Stimulated activated CD4-positive, alpha-beta T cell treated with anti-CD3 and anti-CD28 coated beads, Interleukin-15, amount 100 ng/mL, for 24 hours (primary cell): Measurements from ENCODE around the gene WNK2.

Experiments used
- DNase-seq: peaks from one replicate; pipeline ENCODE4 v3.0.0-alpha.2; 2020

WNK2 gene

GRCh38 chr9:93183663-93184431 is at the start of gene WNK2:
Gene WNK2 (plus strand): TSS chr9:93184139. CDS start chr9:93184930, 791 bp downstream.
- DNase-seq, result peak; percentile 57

DNA sequence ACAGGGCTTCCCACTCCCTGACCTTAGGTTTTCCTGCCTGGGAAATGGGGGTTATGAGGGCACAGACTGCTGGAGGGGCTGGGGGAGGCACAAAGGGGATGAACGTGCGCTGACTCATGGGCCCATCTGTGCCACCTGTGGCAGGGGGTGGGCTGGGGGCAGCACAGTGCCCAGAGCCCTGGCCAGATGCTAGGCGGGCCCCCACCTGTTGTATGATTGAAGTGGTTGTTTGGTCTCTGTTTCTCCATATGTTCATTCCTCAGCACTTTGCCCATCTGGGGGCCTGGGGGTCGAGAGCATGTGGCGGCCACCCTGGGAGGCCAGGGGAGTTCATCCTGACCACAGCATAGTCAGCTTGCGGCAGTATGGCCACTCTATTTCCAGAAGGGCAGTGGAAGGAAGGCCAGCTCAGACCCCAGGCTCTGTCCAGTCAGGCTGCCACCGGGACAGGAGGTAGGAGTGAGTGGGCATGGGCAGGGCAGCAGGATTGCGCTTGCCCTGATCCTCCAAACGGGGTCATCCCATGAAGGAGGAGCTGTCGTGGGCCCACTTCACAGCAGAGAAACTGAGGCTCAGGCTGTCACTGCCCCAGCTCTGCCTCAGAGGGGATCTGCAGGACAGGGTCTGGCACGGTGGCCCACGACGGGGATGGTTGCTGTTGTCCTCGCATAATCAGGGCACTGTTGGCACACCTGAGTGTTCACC is 49.0 kb upstream of the WNK2 start:
- DNase-seq, result no peak

DNA sequence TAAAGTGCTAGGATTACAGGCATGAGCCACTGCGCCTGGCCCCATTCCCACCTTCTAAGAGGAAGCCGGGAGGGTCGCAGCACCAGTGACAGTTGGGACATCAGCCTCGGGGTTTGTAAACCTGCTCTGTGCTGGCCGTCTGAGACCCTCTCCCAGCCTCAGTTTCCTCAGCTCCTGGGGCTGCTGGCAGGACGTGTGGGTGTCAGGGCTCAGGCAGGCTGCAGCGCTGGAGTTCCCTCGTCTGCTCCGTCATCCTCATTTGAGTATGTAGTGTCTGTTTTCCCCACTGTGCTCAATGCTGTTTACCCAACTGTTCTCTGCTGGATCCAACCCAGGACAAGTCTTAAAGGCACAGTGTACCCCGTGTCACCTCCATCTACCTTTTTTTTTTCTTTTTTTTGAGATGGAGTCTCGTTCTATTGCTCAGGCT is 47.9 kb upstream of the WNK2 start:
- DNase-seq, result no peak

DNA sequence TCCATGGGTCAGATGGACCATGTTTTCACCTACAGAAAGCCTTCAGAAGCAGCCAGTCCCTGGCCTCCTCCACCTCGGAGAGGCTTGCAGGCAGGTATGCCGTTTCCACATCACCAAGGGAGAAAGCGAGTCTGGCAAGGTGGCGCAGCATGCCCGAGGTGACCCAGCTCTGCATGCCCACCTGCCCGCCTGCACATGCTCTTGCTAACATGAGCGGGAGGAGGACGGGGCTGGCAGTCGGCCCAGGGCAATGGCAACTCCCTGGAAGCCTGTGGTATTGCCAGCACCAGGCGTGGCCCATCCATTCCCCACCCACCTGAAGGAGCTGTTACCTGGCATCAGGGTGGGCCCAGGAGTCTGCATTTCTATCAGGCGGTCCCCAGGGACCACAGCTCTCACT is 46.6 kb upstream of the WNK2 start:
- no peak for DNase-seq

DNA sequence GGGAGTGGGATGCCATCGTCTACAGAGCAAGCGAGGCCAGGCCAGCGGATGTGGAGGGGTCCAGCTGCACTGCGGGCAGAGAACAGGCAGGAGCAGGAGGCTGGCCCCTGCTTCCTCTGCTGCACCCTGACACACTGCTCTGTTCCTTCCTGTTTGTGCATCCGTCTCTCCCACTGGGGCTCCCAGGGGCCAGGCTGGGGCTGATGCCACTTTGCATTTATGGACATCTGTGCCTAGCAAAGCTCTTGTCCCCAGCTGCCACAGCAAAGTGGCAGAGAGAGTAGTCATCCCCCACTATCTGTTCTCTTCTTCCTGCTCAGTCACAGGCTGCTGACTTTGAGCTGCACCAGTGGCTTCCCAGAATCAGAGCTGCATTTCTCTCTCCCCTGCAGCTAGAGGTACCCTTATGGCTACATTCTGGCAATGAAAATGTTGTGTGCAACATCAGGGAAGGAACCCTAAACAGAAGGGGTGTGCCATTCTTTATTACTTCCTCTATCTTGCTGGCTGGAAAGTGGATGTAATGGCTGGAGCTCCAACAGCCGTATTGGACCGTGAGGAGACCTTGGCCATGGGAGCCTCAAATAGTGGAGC is 45.7 kb upstream of the WNK2 start:
- no peak for DNase-seq

DNA sequence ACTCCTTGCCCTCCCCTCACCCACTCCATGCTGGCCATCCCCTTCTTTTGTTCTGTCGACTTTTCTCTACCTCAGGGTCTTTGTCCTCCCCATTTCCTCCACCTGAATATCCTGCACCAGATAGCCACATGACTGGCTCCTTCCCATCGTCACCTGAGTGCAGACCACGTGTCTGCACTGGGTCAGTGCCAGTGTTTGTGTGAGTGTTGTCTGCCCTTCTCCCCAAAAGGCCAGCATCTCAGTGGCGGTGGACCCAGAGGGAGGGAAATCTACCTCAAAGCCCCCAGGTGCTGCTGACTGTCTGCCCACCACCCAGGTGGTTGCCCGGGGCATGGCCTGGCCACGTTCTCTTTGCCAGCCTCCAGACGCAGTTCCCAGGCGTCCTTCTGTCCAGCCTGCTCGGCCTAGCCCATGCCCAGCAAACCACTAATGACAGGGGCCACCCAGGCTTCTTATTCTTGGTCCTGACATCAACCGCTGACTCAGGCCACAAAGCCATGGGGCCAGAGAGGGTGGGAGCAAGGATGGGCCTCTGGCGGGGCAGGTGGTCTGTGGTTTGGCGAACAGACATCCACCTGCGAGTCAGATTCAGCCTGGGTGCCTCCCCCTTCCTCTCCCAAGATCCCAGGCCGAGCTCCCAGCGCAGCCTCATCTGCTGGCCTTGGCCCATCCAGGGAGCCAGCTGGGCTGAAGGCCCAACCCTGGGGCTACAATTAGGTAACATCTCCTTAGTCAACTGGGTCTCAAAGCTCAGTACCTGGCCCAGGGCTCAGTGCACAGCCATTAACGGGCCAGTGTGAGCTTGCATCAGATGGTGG is 44.4 kb upstream of the WNK2 start:
- no peak for DNase-seq

DNA sequence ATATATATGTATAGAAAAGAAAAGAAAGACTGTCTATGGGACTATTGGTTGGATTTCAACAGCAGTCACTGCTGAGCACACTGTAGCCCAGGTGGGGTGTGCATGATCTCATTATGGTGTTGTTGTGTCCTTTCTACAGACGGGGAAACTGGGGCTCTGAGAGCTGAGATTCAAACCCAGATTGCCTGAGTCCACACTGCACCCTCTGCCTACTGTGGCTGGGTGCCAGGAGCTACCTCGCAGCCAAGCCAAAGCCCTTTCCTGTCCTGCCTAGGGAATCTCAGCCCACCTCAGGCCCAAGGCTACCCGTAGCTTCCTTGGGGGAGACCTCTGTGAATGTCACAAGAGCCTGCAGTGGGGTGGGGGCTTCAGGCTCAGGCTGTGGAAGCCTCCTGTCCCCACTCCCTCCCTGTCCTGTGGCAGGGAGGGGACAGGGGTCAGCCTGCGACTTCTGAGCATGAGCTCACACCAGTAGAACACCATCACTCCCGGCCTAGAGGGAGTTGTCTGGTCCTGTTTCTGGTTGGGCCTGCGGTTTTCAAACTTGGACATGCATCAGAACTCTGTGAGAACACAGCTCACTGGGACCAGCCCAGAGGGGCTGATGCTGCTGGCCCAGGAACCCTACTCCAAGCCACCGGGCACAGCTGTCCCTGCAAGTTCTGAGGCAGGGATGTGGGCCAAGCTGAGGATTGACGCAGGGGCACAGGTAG is 42.0 kb upstream of the WNK2 start:
- no peak for DNase-seq

GRCh38 chr9:93143830-93144530 is 40.0 kb upstream of the WNK2 start:
- DNase-seq, result peak; percentile 44

DNA sequence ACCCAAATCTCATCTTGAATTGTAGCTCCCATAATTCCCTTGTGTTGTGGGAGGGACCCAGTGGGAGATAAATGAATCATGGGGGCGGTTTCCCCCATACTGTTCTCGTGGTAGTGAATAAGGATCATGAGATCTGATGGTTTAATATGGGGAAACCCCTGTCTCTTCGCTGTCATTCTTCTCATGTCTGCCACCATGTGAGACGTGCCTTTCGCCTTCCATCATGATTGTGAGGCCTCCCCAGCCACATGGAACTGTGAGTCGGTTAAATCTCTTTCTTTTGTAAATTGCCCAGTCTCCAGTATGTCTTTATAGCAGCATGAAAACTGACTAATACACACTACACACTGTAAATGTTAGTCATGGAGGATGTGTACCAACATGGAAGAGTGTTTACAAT is 37.2 kb upstream of the WNK2 start:
- DNase-seq, result peak; percentile 67

DNA sequence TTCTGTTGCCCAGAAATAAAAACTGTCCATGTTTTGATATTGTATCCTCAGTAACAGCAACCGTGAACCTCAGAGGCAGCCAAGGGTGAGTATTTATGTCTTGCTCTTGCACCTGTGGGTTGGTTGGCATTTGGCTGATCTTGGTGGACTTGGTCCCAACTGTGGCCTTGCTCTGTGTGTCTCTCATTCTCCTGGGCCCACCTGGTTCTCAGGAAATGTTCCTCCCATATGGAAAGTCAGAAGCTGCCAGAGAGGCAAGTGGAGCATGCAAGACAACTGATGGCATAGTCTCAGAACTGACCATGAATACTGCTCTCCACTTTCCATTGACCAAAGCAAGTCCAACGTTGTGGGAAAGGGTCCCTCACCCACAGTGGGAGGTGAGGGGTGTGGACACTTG is 36.3 kb upstream of the WNK2 start:
- DNase-seq, result no peak

- no peak for DNase-seq
Observed at GRCh38 chr9:93148721-93149120, 35.2 kb upstream of the WNK2 start.

DNA sequence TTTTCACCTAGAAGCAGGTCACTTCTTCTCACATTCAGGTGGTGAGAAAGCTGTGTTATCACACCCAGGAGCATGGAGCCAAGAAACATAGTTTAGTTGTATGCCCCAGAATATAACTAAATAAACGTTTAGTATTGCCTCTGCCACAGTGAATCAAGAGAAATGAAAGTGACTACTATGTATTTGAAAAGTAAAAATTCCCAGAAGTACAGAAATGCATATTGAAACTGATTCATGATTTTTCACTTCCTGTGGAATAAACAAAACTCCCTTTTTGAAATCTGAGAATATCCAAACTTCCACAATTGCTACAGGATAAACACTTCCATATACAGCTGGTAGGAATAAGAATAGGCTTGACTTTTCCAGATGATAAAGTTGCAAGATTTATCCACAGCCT is 34.6 kb upstream of the WNK2 start:
- no peak for DNase-seq

DNA sequence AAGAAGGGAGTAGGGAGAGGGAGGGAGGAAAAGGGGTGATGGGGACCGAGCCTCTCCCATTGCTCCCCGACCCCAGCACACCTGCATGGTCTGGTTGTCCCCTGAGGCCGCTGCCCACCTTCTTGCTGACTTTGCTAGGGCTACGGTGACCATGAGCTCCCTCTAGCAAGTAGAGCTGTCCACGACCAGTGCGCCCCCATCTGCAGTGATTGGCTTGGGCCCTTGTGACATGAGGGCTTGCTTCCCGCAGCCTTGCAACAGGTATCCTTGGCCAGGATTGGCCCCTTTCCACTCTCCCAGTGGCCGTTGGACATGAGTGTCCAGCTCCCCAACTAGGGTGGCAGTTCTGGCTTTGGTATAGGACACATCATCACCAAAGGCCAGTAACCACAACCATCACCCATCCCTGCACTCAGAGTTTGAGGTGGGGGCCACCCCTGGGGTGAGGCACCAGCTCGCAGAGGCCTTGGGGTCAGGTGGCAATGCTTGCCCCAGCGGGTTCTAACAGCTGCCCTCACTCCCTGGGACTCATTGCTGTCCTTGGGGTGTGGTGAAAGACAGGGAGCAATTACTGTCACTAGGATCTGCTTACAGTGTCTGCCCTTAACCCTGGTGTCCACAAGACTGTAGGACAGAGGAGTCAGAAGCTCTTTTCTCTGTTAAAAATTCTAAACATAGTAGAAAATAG is 32.7 kb upstream of the WNK2 start:
- no peak for DNase-seq

GRCh38 chr9:93154293-93154903 is 29.5 kb upstream of the WNK2 start:
- peak; percentile 56 for DNase-seq

DNA sequence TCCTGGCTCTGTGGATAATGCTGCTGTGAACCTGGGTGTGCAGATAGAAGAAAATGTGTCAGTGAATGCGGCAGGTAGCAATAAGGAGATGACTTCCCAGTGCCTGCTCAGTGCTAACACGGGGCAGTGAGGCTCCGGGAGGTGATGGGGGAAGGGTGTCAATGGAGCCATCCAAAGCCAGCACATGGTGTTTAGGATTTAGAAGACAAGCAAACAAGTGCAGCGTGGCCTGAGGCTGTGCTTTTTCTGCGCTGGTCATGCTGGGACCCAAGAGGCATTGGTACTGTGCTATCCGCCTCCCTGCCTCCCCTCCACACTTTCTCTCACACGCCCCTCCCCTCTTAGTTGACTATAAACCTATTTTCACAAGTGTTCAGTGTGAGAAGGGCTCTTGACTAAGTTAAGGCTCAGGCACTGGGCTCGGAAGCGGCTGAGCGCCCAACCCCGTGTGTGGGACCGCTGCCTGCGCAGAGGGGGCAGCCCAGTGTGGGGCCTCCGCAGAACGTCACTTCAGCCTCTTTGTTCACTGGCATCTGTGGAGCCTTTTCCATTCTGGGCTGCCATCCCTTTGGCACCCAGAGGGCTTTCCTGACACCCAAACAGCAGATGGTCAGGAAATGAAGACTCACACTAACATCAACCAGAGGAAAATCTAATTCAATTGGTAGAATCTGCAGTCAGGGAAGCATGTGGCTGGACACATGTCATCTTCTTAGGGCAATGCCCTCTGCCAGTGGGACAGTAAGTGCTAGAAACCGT is 28.0 kb upstream of the WNK2 start:
- DNase-seq, result no peak

GRCh38 chr9:93156475-93157008 is 27.4 kb upstream of the WNK2 start:
- peak; percentile 65 for DNase-seq

DNA sequence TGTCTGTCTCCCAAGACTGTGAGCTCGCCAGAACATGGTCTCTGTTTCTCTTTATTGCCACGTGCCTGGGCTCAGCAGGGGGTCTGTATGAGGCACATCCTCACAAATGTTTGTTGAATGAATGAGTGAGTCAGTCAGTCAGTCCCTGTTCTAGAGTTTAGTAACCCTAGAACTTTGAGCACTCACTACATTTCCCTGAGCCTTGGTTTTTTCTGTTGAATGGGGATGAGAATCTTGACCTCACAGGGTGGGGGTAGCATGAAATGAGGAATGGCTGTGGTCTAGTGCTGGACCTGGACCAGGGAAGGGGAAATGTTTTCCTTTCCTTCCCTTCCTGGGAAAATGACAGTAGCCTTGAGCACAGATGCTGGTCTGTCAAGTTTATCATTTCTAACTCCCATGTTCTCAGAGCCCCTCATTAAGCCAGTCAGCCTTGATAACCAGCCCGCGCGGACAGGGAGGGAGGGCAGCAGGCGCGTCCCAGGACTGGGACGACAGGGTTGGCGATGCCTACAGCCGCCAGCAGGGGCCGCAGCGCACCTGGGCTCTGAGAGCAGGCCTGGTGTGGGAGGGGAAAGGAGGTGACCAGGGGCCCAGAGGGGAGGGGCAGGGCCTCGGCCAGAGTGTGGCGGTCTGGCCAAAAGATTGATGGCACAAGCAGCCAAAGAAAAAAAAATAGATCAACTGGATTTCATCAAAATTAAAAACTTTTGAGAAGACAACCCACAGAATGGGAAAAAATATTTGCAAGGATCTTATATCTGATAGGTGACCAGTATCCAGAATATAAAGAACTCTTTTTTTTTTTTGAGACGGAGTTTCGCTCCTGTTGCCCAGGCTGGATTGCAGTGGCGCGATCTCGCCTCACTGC is 24.1 kb upstream of the WNK2 start:
- DNase-seq, result peak; percentile 83

DNA sequence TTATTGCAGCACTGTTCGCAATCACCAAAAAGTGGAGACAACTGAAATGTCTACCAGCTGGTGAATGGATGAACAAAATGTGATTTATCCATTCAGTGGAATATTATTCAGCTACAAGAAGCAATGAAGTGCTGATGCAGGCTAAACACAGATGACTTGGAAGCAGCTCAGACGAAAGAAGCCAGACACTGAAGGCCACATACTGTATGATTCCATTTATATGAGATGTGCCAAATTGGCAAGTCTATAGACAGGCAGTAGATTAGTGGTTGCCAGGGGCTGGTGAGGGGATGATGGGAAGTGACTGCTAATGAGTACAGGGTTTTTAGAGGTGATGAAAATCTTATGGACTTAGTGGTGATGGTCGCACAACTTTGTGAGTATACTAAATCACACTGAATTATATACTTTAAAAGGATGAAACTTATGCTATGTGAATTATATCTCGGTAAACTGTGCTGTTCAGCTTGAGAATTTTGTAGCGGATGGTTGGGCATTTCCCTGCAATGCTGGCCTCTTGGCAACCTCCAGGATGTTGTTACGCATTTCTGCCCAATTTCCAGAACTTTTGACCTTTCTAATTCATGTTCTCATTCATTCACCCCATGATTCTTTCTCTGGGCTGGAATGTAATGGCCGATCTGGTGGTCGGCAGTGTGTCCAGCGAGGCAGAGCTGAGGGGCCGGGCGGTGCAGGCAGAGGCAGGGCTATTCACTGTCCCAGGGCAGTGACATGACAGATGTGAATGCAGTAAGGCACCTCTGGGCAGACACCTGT is 22.0 kb upstream of the WNK2 start:
- DNase-seq, result no peak
